Skin epidermis (tissue), 12 donors: ENCODE measurements around the gene NME9.
A peak's percentile ranks its signal among the peaks of the same experiment; 100 is the strongest.

ENCODE experiments used
- H3K27ac ChIP-seq, 21 experiments: fragments of 200-600 bp; sonication (generic) in 11 of 21; one replicate each; pipeline ENCODE4 v1.5.0; 2020; ENCODE audit warnings: mild to moderate bottlenecking in 3 of 21, inconsistent platforms in 2 of 21, moderate library complexity in 2 of 21
- H3K4me3 ChIP-seq, 7 experiments: fragments of 200-600 bp; sonication (generic) in 2 of 7; one replicate each; pipeline ENCODE4 v1.5.0; 2020; ENCODE audit warnings: inconsistent platforms in 2 of 7, mild to moderate bottlenecking in 2 of 7, moderate library complexity in 1 of 7

The NME9 gene

GRCh38 chr3:138297876-138298275, 31.8 kb downstream of the NME9 start:
- Histone ChIP-seq H3K27ac (no peak overlapping the region), H3K4me3 (no peak overlapping the region)

GRCh38 chr3:138297059-138297607, 32.5 kb downstream of the NME9 start:
- Histone ChIP-seq H3K27ac (no peak overlapping the region), H3K4me3 (no peak overlapping the region)

- no peak overlapping the region for H3K4me3 ChIP-seq
- H3K27ac ChIP-seq = peak overlapping the region in 1 of 21 experiments; percentile 14
Observed at GRCh38 chr3:138296639-138297038, 33.0 kb downstream of the NME9 start.

DNA sequence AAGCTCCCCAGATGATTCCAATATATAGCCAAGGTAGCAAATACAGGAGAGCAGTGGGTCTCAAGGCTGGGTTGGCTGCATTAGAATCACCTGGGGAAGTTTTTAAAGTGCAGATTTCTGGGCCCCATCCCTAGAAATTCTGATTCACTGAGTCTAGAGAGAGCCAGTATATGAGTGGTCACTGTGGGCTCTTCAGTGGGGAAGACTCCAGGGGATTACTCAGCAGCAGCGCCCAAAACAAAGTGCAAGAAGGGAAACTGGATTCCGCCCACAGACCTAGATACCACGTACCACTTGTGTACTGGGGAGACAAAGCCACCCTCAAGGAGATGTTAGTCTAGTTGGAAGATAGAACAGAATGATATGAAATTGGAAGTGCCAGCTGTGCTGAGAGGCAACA, 40.0 kb downstream of the NME9 start:
- H3K27ac ChIP-seq = no peak overlapping the region

GRCh38 chr3:138289260-138289659, 40.4 kb downstream of the NME9 start:
- Histone ChIP-seq H3K4me3 (no peak overlapping the region), H3K27ac (no peak overlapping the region)

More for the DNA sequence above, 40.0 kb downstream of the NME9 start:
- no peak overlapping the region for H3K4me3 ChIP-seq

DNA sequence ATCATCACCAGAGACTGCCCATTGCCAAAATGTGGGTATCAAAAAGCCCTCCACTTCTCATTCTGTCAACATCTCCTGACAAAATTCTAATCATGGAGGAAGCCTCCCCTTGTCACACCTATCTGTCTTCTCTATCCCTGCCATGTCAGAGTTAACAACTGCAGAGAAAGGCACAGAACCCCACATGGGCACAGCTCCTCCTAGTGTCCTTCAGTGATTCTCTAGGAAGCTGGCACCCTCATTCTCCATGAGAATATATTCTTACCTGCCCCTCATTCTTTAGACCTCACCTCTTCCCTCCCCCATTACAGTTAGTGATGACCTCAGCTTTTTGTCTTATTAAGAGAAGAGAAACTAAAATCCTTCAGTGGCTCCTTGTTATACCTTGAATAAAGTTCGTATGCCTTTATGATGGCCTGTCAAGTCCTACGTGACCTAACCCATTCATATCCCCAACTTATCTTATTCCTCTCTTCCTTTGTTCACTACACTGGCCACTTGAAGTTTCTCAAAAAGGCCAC, 44.6 kb downstream of the NME9 start:
- Histone ChIP-seq H3K27ac (no peak overlapping the region), H3K4me3 (no peak overlapping the region)

GRCh38 chr3:138284079-138284478, 45.6 kb downstream of the NME9 start:
- H3K4me3 ChIP-seq = no peak overlapping the region
- H3K27ac ChIP-seq = peak overlapping the region in 4 of 21 experiments; percentile 8 to 54 (median 29)

DNA sequence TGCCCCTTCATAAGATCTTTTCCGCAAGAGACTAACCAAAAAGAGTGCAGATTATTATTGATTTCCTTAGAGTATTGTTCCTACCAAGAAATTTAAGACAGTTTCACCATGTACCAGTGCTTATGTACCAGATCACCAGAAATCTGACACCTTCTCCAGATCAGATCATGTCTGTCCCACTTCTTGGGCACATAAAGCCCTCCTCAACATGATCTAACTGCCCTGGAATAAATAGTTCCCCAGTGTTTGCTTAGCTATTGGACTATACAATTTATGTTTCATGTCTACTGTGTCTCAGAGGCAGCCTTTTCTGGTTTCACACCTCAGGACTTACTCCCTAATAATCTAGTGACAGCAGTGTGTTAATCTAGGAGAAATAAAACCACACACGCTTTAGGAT, 46.8 kb downstream of the NME9 start:
- Histone ChIP-seq H3K4me3 (no peak overlapping the region), H3K27ac (peak overlapping the region in 2 of 21 experiments; percentile 6 to 40)

- Histone ChIP-seq H3K4me3 (no peak overlapping the region), H3K27ac (peak overlapping the region in 12 of 21 experiments; percentile 10 to 64 (median 47))
Observed at GRCh38 chr3:138281561-138281960, 48.1 kb downstream of the NME9 start.

- Histone ChIP-seq H3K27ac (no peak overlapping the region), H3K4me3 (no peak overlapping the region)
Observed at GRCh38 chr3:138271189-138271794, 58.4 kb downstream of the NME9 start.

DNA sequence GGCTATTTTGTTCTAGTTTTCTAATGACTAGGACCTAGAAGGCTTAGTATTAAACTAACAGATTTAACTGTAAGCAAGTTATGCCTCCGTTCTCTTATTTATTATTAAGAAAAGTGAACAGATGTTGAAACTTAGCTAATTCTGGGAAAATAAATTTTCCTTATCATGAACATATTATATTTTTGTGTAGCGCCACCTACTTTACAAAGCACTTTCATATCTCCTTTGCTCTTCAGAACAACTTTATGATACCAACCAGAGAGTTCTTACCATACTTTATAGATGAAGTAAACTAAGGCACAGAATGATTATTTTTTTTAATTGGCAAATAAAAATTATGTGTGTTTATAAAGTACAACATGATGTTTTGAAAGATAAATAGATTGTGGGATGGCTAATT, 59.4 kb downstream of the NME9 start:
- Histone ChIP-seq H3K4me3 (no peak overlapping the region), H3K27ac (no peak overlapping the region)

DNA sequence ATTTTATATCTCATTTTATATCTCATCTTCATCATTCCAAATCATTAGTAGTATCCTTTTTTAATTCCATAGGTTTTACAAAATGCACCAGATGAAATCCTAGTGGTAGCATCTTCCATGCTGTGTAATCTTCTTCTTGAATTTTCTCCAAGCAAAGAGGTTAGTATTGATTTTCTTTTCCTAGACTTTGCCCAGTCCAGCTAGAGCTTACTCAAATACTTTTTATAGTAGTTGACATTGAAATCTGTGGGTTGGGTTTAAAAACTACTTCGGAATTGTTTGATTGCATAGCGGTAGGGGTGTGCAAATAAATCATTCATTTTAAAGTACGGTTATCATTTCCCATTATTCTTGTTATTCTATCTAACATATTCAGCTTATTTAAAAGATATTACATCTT, 62.6 kb downstream of the NME9 start:
- H3K4me3 ChIP-seq = no peak overlapping the region
- no peak overlapping the region for H3K27ac ChIP-seq

- Histone ChIP-seq H3K4me3 (no peak overlapping the region), H3K27ac (no peak overlapping the region)
Observed at GRCh38 chr3:138265745-138266144, 63.9 kb downstream of the NME9 start.

- Histone ChIP-seq H3K4me3 (no peak overlapping the region), H3K27ac (no peak overlapping the region)
Observed at GRCh38 chr3:138263104-138263503, 66.5 kb downstream of the NME9 start.

- H3K27ac ChIP-seq = no peak overlapping the region
- H3K4me3 ChIP-seq = no peak overlapping the region
Observed at GRCh38 chr3:138260611-138261010, 69.0 kb downstream of the NME9 start.

GRCh38 chr3:138259126-138259525, 70.5 kb downstream of the NME9 start:
- Histone ChIP-seq H3K27ac (no peak overlapping the region), H3K4me3 (no peak overlapping the region)

DNA sequence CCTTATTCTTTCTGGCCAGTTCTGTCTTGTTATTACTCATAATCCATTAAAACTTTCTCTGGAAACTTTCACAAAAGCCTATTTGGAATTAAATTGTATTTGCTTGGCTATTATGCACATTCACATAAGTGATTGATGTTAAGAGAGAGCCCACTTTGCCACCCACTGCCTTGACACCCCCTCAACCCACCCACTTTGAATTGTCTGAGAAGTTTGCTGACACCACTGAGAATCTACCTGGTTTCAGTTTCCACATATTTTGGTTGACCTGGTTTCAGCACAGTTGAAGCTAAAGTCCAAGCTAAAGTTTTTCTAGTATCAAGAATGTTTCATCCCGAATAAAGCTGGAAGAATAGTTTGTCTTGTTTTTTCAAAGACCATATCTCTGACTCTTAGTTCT, 71.7 kb downstream of the NME9 start:
- Histone ChIP-seq H3K27ac (no peak overlapping the region), H3K4me3 (no peak overlapping the region)

DNA sequence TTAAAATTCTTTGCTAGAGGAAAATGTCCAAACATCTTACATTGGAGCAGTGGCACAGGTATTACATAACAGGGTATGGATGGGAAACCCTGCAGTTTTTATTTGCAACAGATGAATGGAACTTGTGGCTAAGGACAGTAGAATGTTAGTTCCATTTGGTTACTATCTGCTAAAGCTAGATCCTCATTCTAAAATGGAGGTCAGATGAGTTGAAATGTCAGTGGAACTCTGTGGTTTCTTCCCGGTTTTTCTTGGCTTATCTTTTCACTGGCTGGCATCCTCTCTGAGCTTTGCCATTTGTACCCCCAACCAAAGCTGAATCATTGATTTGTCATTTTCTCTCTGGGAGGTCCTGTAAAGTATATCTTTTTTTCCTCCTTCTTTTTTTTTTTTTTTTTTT, 73.6 kb downstream of the NME9 start:
- Histone ChIP-seq H3K4me3 (no peak overlapping the region), H3K27ac (no peak overlapping the region)

GRCh38 chr3:138254216-138254615, 75.4 kb downstream of the NME9 start:
- no peak overlapping the region for H3K4me3 ChIP-seq
- no peak overlapping the region for H3K27ac ChIP-seq

DNA sequence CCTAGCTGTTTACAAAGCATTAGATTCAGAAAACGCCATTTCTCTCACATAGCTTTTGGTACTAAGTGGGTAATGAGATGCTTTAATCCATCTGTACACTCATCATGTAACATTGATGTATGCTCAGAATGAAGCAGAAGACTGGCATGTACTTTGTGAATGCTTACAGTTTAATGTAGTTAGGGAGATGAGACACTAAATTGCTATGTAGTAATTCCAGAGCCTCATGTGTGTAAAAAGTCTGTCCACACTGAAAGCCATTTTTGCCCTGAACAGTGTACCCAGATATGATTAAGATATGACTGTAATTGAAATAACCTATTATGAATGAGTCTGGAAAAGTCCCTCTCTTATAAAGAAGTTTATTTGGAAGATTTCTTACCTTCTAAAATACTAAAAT, 76.0 kb downstream of the NME9 start:
- Histone ChIP-seq H3K4me3 (no peak overlapping the region), H3K27ac (no peak overlapping the region)
